NOMO-1 treated with dmso at 0.1 percent for 144 hours (cell line): Measurements from ENCODE around the gene C9orf78.

Experiments used
- DNase-seq: peaks from one replicate; lab custom pipeline; 2025; ENCODE audit not compliant: unreplicated experiment; lab: John Stamatoyannopoulos, UW

The C9orf78 gene

DNA sequence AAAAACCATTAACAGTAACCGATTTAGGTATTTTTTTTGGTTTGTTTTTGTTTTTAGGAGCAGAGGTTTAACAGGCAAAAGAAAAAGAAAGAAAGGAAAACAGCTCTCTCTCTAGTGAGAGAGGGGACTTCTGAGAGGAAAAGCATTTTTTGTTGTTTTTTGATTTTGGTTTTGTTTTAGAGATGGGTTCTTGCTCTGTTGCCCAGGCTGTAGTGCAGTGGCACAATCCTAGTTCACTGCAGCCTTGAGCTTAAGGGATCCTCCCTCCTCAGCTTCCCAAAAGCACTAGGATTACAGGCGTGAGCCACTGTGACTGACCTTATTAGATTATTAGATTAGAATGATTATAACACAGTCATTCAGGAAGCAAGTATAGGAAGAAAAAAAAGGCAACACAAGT lies 10.3 kb upstream of the C9orf78 start:
- DNase-seq, result no peak

DNA sequence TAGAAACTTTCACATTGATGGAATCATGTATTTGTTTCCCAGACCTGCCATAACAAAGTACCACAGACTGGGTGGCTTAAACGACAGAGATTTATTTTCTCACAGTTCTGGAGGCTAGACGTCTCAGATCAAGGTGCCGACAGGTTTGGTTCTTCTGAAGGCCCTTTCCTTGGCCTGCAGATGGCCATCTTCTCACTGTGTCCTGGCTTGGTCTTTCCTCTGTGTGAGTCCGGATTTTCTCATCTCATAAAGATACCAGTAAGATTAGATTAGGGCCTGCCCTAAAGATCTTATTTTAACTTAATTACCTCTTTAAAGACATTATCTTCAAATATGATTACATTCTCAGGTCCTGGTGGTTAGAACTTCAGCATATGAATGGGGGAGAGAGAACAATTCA lies 6.0 kb upstream of the C9orf78 start:
- DNase-seq, result no peak

DNA sequence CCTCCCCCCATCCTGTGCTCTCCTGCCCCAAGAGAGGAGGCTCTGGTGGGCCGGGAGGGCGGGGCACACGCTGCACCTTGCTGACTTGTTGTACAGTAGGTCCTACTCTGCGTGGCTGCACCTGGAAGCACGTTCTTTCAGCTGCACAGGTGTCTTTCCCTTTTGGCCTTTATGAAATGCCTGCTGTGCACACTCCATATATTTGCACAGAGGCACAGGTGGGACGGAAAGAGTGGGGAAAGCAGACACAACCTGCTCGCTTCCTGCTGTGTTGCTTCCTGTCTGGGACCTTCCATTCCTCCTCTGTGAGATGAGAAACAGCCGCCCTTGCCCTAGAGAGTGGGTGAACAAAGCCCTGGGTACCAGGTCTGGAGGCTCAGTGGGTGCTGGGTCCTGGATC lies 5.0 kb upstream of the C9orf78 start:
- no peak for DNase-seq

DNA sequence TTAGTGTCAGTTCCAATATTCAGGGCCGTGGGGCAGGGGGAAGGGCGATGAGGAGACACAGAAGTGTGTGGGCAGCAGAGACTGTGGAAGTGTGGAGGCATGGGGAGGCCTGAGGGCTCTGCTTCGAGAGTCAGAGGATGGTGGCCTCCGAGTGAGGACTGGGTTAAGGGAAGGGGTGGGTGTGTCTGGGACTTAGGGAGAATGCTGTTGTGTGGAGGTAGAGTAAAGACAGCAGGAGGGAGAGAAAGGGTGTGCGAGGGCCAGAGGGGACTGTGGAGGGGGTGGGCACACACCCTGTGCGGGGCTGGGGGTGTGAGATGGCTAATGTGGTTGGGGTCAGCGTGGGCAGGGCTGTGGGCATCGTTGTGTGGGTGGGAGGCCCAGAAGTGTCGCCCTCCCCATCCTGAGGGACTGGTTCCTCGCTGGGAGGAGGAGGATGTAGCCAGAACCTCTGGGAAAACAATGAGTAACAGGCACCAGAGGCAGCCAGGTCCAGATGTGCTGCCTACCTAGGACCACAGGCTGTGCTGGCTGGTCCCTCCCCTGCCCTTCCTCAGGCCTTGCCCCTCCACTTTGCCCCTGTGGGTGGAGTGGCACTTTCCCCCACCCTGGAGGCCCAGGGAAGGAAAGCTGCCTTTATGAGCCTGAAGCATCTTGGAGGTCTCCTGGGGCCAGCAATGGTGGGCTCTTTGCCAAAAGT lies 4.4 kb upstream of the C9orf78 start:
- DNase-seq, result no peak

DNA sequence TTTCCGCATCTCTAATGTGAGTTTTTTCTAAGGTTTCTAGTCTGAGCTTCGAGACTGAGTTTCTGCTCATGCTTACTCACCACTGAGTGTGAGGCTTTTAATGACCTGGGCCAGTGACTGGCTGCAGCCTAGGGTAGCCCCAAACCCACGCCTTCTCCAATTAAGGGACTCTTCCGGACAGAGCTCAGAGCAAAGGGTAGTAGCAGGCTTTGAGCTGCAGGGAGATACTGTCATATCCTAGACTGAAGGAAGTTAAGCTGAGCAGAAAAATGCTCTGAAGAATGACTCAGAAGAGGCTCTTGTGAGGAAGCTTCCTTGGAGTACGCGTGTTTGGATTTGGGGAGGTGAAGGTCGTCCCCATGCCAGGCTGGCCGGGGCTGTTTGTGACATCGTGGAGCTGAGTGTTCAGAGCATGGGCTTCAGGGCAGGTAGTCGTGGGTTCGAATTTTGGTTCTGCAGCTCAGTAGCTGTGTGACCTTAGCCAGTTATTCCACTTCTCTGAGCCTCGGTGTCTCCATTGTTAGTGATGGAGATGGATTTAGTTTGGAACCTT lies 3.7 kb upstream of the C9orf78 start:
- peak; percentile 63 for DNase-seq

DNA sequence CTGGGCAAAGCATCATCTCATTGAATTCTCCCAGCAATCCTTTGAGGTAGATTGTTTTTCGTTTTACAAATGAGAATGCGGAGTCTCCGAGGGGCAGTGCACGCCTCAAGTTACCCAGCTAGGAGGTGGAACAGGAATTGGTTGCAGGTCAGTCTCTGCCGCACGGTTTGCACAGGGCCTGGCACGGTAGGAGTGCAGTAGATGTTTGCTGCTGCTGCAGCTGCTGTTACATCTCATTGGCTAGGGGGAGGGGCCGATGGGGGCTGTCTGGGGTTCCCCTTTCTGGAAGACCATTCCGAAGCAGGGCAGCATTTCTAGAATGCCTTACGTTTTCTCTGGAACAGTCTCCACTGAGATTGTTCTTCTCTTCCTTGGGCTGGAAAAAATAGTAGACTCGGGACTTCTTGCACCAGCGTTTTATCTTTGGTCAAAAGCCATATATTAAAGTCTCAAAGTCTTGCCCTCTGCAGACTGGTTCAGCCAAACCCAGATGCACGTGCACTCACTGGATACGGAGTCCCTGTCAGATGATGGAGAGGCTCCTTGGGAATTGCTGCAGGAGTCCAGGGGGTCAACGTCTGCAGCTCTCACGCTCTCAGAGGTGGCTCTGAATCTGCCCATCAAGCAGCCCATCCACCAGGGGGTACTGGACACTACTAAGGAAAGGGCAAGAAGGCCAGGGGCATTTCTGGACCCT lies 1.4 kb upstream of the C9orf78 start:
- DNase-seq, result no peak

DNA sequence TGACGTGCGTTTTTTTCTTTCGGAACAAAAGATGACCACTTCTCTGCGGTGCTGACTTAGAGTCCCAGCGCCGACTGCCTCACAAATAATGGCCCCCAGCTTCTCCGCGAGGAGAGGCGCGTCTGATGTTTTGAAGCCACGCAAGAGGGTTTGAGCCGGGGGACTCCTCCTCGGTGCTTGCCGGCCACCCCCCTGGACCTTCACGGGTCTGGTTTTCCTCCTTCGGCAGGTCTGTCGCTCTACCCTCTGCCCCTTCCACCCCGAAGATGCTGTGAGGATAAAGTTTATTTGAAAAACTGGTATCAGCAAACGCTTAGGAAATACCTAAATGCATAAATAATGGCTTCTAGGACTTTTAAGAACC lies 767 bp upstream of the C9orf78 start:
- DNase-seq, result no peak

DNA sequence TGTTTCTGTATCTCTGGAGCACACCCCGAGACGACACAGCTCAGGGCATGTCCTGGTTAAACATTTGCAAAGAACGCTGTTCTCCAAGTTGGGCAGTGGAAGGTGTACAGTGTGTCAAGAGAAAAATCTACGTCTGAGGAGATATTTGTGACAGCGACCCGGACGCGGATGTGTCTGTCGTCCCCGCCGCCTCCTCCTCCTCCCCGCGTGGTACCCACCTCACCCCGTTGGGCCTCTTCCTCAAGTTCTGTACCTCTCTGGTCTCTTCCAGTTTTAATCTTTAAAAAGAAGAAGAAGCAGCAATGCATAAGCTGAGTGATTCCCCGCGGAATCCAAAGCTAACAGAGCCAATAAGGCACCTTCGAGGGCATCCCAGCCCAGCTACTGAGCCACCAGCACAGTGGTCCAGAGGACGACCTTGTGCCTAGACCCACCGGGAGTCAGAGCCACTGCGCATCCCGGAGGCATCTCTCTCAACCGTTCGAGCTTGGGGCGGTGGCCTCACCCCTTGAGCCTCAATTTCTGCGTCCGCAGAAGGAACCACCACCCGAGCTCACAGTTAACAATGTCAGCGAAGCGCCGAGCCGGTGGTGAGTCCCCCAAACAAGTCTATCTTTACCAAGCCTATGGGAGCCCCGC lies 467 bp downstream of the C9orf78 start:
- DNase-seq, result no peak

DNA sequence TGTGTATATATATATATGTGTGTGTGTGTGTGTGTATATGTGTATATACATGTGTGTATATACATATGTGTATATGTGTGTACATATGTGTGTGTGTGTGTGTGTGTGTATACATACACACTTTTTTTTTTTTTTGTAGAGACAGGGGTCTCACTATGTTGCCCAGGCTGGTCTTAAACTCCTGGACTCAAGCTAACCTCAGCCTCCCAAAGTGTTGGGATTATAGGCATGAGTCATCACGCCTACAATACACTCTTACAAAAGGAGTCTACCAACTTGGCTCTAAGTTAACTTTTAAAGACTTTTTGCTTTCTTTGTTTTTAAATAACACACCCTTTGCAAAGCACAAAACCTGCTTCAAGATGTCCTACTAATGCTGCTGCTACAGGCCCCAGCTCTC lies 2.1 kb downstream of the C9orf78 start:
- DNase-seq, result no peak

DNA sequence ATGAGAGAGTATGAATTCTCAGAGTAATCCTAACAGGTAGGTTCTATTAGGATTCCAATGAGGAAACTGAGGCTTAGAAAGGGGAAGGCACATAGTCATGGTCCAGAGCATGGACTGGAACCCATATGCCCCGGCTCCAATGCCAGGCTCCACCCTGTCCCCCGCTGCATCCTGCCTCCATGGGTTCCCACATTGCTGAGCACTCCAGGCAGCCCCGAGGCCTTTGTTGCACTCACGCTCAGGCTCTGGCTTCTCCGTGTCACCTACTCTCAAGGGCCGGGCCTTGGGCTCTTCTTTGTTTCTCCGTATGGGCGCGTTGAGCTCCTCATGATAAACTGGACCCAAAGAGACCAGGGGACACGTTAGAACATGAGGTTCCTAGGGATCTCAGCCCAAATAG lies 6.1 kb downstream of the C9orf78 start:
- no peak for DNase-seq

DNA sequence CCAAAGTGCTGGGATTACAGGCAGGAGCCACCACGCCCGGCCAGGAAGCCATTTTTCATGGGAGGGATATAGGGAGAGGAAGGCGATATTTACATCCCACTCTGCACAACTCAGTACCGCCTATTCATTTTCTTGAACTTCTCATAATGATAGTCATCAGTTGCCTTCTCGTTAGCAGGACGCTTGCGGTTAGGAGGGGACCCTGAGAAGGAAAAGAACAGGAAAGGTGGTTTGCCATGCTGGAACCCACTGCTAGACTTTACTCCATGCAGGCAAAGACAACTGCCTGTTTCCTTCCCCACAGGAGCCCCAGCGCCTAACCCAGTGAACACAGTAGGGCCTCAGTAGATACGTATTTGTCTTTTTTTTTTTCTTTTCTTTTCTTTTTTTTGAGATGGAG lies 7.0 kb downstream of the C9orf78 start:
- DNase-seq, result no peak

DNA sequence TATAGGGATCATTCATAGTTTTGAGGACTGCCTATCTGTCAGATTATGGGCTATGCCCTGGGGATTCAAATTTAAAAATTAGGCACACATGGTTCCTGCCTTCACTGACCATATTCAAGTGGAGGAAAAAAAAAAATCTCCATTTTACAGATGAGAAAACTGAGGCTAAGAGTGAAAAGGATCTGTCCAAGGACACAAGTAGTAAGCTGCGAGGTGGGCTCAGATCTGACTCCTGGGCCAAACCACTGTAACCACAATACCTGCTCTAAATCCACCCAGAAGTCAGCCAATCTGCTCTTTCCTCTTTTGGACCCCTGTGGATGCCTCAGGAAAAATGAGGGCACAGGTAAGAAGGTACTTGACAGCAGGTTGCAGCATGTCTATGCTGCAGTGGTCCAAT lies 8.3 kb downstream of the C9orf78 start:
- no peak for DNase-seq

DNA sequence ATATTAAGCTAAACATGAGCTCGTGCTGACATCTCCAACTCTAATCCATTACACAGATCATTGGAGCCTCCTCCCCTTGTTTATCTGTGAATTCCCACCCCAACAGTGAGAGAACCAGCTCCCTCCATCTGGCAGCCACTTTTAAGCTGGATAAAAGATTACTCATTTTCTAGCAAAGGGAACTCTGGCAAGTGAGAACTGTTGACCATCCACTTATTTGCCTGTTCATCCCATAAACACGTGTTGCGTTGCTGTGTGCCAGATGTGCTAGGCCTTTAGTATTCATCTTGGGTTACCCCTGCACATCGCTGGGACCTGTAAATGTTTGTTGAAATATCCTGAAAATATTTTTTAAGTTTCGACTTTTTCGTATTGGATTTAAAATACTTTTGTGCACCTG lies 8.7 kb downstream of the C9orf78 start:
- DNase-seq, result no peak

DNA sequence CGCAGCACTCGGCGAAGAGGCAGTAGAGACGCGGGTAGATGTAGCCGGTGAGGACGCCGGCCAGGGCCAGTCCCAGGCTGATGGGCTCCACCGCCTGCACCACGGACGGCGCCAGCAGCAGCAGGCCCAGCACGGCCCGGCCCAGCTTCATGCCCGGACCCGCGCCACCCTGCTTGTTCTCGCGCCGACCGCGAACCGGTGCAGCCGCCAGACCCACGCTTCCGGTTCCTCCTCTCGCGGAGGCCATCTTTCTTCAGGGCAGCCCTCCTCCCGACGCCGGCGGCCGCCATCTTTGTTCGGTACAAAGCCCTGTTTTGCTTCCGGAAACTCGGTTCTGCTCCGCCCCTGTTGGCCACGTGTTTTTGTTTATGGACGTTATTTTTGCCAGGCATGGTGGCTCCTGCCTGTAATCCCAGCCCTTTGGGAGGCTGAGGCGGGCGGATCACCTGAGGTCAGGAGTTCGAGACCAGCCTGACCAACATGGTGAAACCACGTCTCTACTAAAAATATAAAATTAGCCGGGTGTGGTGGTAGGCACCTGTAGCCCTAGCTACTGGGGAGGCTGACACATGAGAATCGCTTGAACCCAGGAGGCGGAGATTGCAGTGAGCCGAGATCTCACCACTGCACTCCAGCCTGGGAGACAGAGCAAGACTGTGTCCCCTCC lies 11.0 kb downstream of the C9orf78 start, which contains the start of gene TOR1A:
TOR1A (minus strand) TSS at position 202 of the 667 bp plus-strand sequence; CDS start at position 151, 51 bp downstream.
- DNase-seq, result peak; percentile 95

DNA sequence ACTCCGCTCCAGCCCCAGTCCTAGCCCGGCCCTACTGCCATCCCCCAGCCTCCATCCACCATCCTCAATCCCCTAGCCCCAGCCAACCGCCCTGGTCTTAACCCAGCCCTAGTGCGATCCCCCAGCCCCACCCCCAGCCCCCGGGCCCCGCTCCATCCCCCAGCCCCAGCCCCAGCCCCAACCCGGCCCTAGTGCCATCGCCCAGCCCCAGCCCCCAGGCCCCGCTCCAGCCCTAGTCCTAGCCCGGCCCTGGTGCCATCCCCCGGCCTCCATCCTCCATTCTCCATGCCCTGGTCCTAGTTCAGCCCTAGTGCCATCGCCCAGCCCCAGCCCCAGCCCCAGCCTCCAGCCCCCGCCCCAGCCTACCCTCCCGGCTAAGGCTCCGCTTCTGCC lies 11.5 kb downstream of the C9orf78 start:
- DNase-seq, result no peak

DNA sequence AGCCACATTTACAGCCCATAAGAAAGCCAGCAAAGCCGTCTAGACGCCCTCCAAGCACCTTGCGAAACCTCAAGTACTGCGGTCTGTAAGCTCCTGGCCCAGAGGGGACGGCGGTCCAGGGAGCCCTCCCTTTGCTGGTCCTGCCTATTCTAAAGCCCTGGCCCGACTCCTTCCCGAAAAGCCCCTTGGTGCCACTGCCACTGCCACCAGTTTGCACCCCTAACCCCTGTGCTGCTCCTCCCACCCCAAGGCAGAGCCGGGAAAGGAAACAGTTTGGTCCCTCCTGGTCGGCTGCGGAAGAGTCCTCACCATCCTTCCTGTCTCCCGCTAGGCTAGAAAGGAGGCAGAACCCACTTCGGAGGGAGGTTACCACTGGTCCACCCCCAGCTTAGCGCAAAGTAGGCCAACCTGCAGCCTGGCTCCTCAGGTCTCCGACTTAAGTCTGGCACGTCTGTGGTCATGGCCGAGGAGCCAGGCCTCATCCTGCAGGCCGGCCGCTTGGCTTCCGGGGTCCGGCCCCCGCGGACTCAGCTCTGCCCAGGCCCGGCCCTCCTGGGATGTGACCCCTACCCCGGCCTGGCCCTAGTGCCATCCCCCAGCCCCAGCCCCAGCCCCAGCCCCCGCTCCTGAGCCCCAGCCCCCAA lies 12.1 kb downstream of the C9orf78 start:
- DNase-seq, result peak; percentile 62

DNA sequence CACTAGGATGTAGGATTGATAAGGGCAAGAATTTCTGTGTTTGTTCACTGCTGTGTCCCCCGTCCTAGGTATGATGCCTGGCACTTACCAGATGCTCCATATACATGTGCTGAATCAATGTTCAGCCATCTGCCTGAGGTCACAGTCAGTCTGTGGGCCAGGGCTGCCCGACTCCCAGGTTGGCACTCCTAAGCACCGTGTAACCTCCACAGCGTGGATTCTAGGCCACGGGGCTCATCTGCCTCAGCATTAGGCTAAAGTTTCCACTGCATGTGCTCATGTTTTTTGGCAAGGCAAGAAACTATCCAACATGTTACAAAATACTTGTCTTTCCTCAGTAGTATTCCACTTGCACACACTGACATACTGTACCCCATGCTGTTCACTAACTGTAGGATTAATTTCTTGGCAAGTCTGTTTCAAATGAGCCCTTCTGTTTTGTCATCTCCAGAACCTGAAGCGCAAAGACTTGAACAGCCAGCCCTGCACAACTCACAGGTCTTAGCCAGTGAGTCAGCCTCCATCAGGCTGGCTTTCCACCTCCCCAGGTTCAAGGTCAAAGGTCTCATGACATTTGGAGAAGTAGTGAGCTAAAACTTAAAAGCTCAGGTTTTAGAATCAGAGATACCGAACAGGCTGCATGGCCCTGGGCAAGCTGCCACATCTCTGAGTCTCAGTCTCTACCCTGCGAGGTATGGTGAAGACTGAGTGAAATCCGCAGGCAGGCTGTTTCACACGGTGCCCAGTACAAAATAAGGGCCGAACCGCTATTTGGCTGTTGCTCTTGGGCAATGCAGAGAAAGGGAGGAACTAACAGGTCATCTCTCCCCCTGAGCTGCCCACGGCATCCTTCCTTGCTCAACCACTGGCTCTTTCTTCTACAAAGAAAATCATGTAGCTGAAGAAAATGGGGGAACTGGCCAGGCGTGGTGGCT lies 18.3 kb downstream of the C9orf78 start:
- peak; percentile 79 for DNase-seq

DNA sequence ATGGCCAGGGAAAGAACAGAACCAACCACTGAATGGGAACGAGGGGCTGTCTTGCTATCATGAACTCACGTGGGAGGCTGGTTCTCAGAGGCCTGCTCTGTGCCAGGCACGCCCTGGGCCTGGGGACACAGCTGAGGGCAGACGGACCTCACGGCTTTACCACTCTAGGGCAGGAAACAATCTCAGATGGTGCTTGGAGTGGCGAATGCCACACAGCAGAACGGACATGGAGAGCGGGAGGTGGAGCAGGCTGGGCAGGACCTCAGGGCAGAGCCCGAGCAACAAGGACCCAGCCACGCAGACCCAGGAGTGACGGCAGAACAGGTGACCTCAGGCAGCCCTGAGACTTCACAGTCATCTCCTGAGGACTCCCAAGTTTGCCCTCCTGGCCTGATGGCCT lies 19.8 kb downstream of the C9orf78 start:
- no peak for DNase-seq

DNA sequence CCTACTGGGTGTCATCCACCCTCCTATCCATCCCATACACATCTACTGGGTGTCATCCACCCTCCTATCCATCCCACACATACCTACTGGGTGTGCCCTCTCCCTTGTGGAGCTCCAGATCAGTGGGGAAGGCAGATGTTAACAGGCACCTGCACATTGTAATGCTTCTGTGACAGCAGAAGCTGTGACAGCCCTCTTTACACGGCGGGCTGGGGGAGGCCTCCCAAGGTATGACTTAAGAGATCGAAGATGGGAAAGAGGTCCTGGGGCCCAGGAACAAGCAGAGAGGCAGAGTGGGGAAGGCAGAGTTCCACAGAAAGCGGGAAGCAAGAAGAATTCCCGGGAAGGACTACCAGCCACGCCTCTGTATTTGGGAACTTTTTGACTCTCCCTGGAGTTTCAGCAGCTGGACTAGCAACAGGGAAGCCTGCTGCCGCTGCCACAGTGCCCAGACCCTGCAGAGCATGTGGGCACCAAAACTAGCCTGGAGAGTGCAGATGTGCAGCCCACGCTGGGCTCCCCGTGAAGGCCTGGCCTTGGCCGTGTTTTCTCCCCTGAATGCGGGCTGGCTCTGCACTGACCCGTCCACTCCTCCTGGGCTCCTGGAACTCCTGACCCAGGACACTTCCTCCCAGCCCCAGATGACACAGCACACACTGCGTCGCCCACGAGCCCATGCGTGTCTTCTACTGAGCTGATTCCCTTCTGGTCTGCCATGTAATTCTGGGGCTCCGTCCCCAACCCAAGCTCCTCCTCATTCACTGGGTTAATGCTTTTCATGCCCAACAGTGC lies 20.4 kb downstream of the C9orf78 start:
- no peak for DNase-seq
